Osteocyte (in vitro differentiated cells): ENCODE data around the gene ABCG1. TPM values are rescaled to one million over a fixed set of nuclear protein-coding genes. Genes with fewer than 3 reads are reported as not detected.

Experiments used
- DNase-seq: peaks from one replicate; pipeline ENCODE4 v3.0.0; 2021; ENCODE audit warnings: mixed read lengths; ENCODE audit not compliant: unreplicated experiment; ENCODE audit errors: extremely low spot score
- H3K27ac Mint-ChIP-seq: one replicate; pipeline ENCODE4 v1.8.0; 2021; ENCODE audit warnings: mild to moderate bottlenecking, mixed read lengths; ENCODE audit not compliant: unreplicated experiment
- H3K27me3 Mint-ChIP-seq: one replicate; pipeline ENCODE4 v1.8.0; 2021; ENCODE audit warnings: mixed read lengths; ENCODE audit not compliant: unreplicated experiment
- H3K36me3 Mint-ChIP-seq: one replicate; pipeline ENCODE4 v1.8.0; 2021; ENCODE audit warnings: mixed read lengths; ENCODE audit not compliant: unreplicated experiment
- H3K4me1 Mint-ChIP-seq: one replicate; pipeline ENCODE4 v1.8.0; 2021; ENCODE audit warnings: mixed read lengths; ENCODE audit not compliant: unreplicated experiment
- H3K4me3 Mint-ChIP-seq: one replicate; pipeline ENCODE4 v1.8.0; 2021; ENCODE audit warnings: mild to moderate bottlenecking, moderate library complexity, mixed read lengths; ENCODE audit not compliant: unreplicated experiment
- H3K9me3 Mint-ChIP-seq: one replicate; pipeline ENCODE4 v1.8.0; 2021; ENCODE audit warnings: mixed read lengths; ENCODE audit not compliant: unreplicated experiment
- total RNA-seq: library from RNA; stranded (reverse); gene quantifications from 2 replicates; pipeline ENCODE4 v1.2.1, GENCODE V29; 2021
- TF ChIP-seq, protein P1 (sequence below): fragments of 200-600 bp; sonication (generic); IDR thresholded peaks from 2 replicates; pipeline ENCODE4 v1.5.0; 2021; ENCODE audit warnings: antibody characterized with exemption, mild to moderate bottlenecking, moderate library complexity

Gene ABCG1
- total RNA-seq, 1 donor from 2014 or later = 16.5 TPM

DNA sequence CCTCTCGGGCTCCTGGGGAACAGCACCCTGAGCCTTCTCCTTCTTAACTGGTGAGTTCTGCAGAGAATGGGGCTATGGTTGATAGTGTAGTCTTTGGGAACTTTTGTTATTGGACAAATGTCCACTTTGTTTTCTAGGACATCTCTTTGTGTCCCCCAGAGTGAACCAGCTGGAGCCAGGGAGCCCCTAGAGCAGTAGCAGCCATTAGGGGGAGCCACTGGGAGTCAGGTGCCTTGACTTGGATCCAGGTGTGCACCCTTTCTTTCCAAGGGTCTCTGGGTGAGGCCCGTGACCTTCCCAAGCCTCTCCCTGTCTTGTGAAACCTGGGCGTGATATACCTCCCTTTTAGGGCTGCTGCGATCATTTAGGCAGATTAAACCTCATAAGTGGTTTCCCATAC, 36.9 kb downstream of the ABCG1 start:
- Mint-ChIP-seq H3K36me3 (no peaks in the 10 kb centered on the region), H3K27me3 (peaks cover 24% of the 10 kb centered on the region), H3K4me1 (peaks cover 37% of the 10 kb centered on the region), H3K27ac (no peak overlapping the region), H3K4me3 (no peak overlapping the region), H3K9me3 (no peaks in the 10 kb centered on the region)
- no peak for DNase-seq
- TF ChIP-seq, protein P1, sequence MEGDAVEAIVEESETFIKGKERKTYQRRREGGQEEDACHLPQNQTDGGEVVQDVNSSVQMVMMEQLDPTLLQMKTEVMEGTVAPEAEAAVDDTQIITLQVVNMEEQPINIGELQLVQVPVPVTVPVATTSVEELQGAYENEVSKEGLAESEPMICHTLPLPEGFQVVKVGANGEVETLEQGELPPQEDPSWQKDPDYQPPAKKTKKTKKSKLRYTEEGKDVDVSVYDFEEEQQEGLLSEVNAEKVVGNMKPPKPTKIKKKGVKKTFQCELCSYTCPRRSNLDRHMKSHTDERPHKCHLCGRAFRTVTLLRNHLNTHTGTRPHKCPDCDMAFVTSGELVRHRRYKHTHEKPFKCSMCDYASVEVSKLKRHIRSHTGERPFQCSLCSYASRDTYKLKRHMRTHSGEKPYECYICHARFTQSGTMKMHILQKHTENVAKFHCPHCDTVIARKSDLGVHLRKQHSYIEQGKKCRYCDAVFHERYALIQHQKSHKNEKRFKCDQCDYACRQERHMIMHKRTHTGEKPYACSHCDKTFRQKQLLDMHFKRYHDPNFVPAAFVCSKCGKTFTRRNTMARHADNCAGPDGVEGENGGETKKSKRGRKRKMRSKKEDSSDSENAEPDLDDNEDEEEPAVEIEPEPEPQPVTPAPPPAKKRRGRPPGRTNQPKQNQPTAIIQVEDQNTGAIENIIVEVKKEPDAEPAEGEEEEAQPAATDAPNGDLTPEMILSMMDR = no peak

DNA sequence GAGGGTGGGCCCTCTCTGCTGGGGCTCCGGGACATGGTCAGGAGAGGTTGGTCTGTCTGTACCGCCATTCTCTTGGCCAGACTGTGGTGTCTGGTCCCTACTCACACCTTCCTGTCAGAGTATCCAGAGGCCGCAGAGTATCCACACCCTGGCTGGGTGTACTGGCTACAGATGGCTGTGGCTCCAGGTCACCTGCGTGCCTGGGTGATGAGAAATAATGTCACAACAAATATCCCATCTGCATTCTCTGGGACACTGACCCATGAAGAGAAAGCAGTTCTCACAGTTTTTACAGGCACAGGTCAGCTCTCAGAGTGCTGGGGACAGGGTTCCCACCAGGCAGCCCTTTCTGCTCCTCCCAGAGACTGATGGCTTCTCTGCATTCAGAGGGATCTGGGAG, 37.4 kb downstream of the ABCG1 start:
- Mint-ChIP-seq H3K27ac (no peak overlapping the region), H3K4me1 (peaks cover 41% of the 10 kb centered on the region), H3K9me3 (no peaks in the 10 kb centered on the region), H3K36me3 (no peaks in the 10 kb centered on the region), H3K27me3 (peaks cover 24% of the 10 kb centered on the region), H3K4me3 (no peak overlapping the region)
- no peak for DNase-seq
- TF ChIP-seq, protein P1 = no peak

DNA sequence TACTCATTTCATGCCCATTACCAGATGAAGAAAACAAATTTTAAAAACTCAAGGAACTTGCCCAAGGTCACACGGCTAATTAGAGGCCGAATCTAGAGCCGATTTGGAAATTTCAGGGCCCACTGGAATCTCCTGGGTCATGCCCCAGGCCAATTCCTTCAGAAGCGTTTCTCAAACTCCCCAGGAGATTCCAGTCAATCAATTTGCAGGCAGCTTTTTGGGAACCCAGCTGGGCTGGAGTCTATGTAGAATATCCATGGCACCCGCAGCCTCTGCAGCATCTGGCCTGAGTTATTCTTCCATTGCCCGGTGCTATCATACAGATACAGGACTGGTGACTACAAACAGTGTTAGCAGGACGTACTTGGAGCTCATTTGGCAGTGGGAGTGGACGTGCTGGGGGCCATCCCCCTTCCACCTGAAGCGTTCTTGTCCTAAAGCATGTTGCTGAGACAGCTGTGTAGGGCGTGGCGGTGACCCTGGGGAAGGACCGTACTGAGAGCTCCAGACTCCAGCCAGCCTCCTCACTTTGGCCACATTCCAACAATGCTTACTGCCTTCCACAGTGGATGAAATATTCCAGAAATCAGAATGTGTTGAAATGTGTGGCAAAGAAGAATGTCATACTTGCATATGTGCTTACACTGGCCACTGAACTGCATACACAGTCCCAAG, 38.3 kb downstream of the ABCG1 start:
- no peaks in the 10 kb centered on the region for H3K9me3 Mint-ChIP-seq
- TF ChIP-seq, protein P1 = no peak
- peaks cover 47% of the 10 kb centered on the region for H3K4me1 Mint-ChIP-seq
- no peaks in the 10 kb centered on the region for H3K36me3 Mint-ChIP-seq
- no peak overlapping the region for H3K4me3 Mint-ChIP-seq
- no peak overlapping the region for H3K27ac Mint-ChIP-seq
- peaks cover 21% of the 10 kb centered on the region for H3K27me3 Mint-ChIP-seq
- DNase-seq = no peak

DNA sequence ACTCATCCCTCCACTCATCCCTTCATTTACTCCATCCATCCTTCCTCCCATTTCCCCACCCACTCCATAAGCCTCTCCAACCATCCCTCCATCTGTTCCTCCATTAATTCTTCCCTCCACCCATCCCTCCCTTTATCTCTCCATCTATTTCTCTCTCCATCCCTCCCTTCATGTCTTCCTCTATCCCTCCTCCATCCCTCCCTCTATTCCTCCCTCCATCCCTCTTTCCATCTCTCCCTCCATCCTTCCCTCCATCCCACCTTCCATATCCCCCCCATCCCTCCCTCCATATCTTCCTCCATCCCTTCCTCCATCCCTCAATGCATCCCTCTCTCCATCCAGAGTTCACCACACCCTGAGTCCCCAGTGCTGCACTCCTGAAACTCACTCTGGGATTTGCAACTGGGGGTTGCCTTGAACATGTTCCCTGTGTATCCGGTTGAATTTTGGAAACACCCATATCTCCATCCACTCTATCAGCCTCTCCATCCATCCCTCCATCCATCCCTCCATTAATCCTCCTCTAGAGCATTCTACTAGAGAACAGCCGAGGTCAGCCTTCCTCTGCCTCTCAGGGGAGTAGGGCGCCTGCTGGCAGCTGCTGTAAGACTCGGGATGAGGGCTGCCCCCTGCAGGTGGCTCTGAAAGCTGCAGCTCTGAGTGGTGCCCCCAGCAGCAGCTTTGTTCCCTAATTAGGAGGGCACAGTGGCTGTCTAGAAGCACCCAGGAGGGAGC, 39.4 kb downstream of the ABCG1 start:
- Mint-ChIP-seq H3K4me1 (peaks cover 57% of the 10 kb centered on the region), H3K9me3 (no peaks in the 10 kb centered on the region), H3K27me3 (peaks cover 19% of the 10 kb centered on the region), H3K36me3 (no peaks in the 10 kb centered on the region), H3K27ac (no peak overlapping the region), H3K4me3 (no peak overlapping the region)
- TF ChIP-seq, protein P1 = peak; percentile 53
- no peak for DNase-seq

DNA sequence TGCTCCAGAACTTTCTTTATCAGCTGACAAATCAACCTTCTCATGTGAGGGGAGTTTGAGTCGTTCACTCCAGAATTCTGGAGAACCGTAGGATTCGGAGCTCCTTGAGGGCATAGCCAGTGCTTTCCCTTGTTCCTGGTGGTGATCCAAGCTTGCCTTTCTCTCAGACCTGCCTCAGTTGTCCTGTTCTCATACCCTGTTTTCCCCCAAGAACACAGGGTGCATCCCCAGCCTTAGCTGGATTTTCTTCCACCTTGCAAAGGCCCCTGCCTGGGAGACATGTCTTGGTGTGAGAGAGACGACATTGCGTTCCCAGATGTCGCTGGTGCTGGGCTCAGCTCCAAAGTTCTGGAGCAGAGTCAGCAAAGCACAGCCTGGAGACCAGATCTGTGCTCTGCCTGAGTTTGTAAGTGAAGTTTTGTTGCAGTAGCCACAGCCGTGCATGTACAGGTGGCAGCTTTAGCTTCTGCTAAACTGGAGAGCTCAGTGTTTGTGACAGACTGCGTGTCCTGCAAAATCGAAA, 40.0 kb downstream of the ABCG1 start:
- TF ChIP-seq, protein P1 = no peak
- Mint-ChIP-seq H3K9me3 (no peaks in the 10 kb centered on the region), H3K4me3 (no peak overlapping the region), H3K36me3 (no peaks in the 10 kb centered on the region), H3K27me3 (peaks cover 13% of the 10 kb centered on the region), H3K4me1 (peaks cover 63% of the 10 kb centered on the region), H3K27ac (no peak overlapping the region)
- DNase-seq = no peak
